ENCODE results near the gene MTCH1. TPM values are rescaled to one million over a fixed set of nuclear protein-coding genes. Genes with fewer than 3 reads are reported as not detected.
A peak's percentile ranks its signal among the peaks of the same experiment; 100 is the strongest.

Gene MTCH1
- total and polyA plus RNA-seq, 9 of the 15 experiments (the other 6 are each of a cell fraction or from before 2014, with no cell fraction given): 7.9 to 161 (median 118) TPM

- TF ChIP-seq ZNF717 (CRISPR knock-in tag; IDR thresholded peaks at IDR 0.05) (no peak), TCFL5 (CRISPR knock-in tag; conservative IDR thresholded peaks at IDR 0.05) (no peak), HLTF (IDR thresholded peaks at IDR 0.05) (peak; percentile 53; the same call in 1 of the 2 replicates), EHMT2 (IDR thresholded peaks at IDR 0.05) (0 out of 2 replicates have a peak, but pooled peaks have one; percentile 32), ARID2 (IDR thresholded peaks at IDR 0.05) (peak; percentile 75), NFXL1 (CRISPR knock-in tag; IDR thresholded peaks at IDR 0.05) (no peak), ZC3H8 (IDR thresholded peaks at IDR 0.05) (no peak), BRF1 (IDR thresholded peaks at IDR 0.05; ENCODE audit: borderline replicate concordance, extremely low read depth, insufficient read length) (no peak)
- TF ChIP-seq, protein P1, sequence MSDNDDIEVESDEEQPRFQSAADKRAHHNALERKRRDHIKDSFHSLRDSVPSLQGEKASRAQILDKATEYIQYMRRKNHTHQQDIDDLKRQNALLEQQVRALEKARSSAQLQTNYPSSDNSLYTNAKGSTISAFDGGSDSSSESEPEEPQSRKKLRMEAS (CRISPR knock-in tag; IDR thresholded peaks at IDR 0.05): peak; percentile 40; the same call in 1 of the 2 replicates
- TF ChIP-seq, protein P2, sequence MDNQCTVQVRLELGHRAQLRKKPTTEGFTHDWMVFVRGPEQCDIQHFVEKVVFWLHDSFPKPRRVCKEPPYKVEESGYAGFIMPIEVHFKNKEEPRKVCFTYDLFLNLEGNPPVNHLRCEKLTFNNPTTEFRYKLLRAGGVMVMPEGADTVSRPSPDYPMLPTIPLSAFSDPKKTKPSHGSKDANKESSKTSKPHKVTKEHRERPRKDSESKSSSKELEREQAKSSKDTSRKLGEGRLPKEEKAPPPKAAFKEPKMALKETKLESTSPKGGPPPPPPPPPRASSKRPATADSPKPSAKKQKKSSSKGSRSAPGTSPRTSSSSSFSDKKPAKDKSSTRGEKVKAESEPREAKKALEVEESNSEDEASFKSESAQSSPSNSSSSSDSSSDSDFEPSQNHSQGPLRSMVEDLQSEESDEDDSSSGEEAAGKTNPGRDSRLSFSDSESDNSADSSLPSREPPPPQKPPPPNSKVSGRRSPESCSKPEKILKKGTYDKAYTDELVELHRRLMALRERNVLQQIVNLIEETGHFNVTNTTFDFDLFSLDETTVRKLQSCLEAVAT (IDR thresholded peaks at IDR 0.05): peak; percentile 53 to 58; a peak in 1 of 4 replicates
These were observed 34.8 kb upstream of the MTCH1 start (continued) for GRCh38 chr6:37020812-37021211.

GRCh38 chr6:37020381-37020780 lies 34.4 kb upstream of the MTCH1 start:
- Histone ChIP-seq H2AFZ (ENCODE audit: low read depth, low read length) (no peak overlapping the region), H3K9me1 (ENCODE audit: control insufficient read depth, insufficient read depth, low read length) (peaks cover 3% of the 10 kb centered on the region), H3K79me2 (ENCODE audit: control insufficient read depth, insufficient read depth, low read length) (no peaks in the 10 kb centered on the region), H3K27me3 (ENCODE audit: control insufficient read depth in 2 of 2, insufficient read depth in 2 of 2, low read length in 2 of 2) (no peaks in the 10 kb centered on the region), H3K9ac (ENCODE audit: insufficient read depth in 1 of 2, low read depth in 2 of 2, low read length in 2 of 2) (no peak overlapping the region), H3K36me3 (ENCODE audit: control insufficient read depth, insufficient read depth, low read length) (no peaks in the 10 kb centered on the region), H3K4me2 (ENCODE audit: insufficient read depth, low read length) (no peak overlapping the region), H3K9me3 (replicated peaks; ENCODE audit: control insufficient read depth, insufficient read depth, low read depth, low read length) (no peaks in the 10 kb centered on the region), H3K27ac (ENCODE audit: extremely low read depth, low read depth, low read length) (no peak overlapping the region), H3K4me3 (no peak overlapping the region), H4K20me1 (replicated peaks; ENCODE audit: control insufficient read depth, insufficient read depth, low read length) (peaks cover 4% of the 10 kb centered on the region; the same call in 1 of the 2 replicates), H3K4me1 (replicated peaks in 1 of 2; ENCODE audit: control insufficient read depth in 2 of 2, insufficient read depth in 2 of 2, low read length in 2 of 2) (peaks cover 13 to 30% of the 10 kb centered on the region in 2 experiments)
- DNase-seq (ENCODE audit: extremely low read depth in 1 of 4, low spot score in 3 of 4): no peak
- POLR2A ChIA-PET: interaction anchor here (0.6 to 1.3 kb wide), 4 partner anchors 9 to 238 kb away, joined by 3 to 4 read pairs (median 4); partner anchors contain the start of genes TBC1D22B and TMEM217
- ATAC-seq: no peak
- no peak for TF ChIP-seq CCAR2 (IDR thresholded peaks at IDR 0.05; ENCODE audit: low read depth, low read length)
- TF ChIP-seq ELF4 (CRISPR knock-in tag; IDR thresholded peaks at IDR 0.05): no peak
- no TSS peak for BruUV-seq (replicated peaks)
- 63% methylated on average over 12 of the region's 12 CpGs for WGBS (ENCODE audit: insufficient coverage, low coverage, missing lambda C conversion rate)
- CTCF ChIA-PET (ENCODE audit: low intra/inter-chr PET ratio): interaction anchor here (1.6 to 9.7 kb wide), 4 partner anchors 152 to 294 kb away, joined by 3 to 204 read pairs (median 56); partner anchors contain the start of gene PIM1
- in situ Hi-C loops (cut with MboI): loop anchor here (5.0 to 25.0 kb wide), 4 partner anchors 154 to 1467 kb away; partner anchors contain the start of gene PIM1
- intact Hi-C loops (cut with micrococcal nuclease): loop anchor here (10.0 kb wide), 2 partner anchors 464 to 674 kb away; partner anchors contain the start of gene MDGA1
- no peak for FAIRE-seq
